Measurements from ENCODE around the gene TENM4.

- TF ChIP-seq, protein P1, sequence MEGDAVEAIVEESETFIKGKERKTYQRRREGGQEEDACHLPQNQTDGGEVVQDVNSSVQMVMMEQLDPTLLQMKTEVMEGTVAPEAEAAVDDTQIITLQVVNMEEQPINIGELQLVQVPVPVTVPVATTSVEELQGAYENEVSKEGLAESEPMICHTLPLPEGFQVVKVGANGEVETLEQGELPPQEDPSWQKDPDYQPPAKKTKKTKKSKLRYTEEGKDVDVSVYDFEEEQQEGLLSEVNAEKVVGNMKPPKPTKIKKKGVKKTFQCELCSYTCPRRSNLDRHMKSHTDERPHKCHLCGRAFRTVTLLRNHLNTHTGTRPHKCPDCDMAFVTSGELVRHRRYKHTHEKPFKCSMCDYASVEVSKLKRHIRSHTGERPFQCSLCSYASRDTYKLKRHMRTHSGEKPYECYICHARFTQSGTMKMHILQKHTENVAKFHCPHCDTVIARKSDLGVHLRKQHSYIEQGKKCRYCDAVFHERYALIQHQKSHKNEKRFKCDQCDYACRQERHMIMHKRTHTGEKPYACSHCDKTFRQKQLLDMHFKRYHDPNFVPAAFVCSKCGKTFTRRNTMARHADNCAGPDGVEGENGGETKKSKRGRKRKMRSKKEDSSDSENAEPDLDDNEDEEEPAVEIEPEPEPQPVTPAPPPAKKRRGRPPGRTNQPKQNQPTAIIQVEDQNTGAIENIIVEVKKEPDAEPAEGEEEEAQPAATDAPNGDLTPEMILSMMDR (IDR thresholded peaks at IDR 0.05): no peak
- TF ChIP-seq POLR2A (IDR thresholded peaks at IDR 0.05) (no peak), EP300 (IDR thresholded peaks at IDR 0.05) (no peak)
These were observed 502.8 kb downstream of the TENM4 start for GRCh38 chr11:78938036-78938435.
